Mesodermal cell (in vitro differentiated cells): ENCODE measurements around the gene SLC44A1.

Source experiments
- H3K27ac ChIP-seq: 2 replicates; pipeline ENCODE4 v1.7.0; 2013; ENCODE audit warnings: mild to moderate bottlenecking, low read depth, low read length, moderate library complexity; ENCODE audit not compliant: severe bottlenecking
- H3K36me3 ChIP-seq: 2 replicates; pipeline ENCODE4 v1.7.1; 2013; ENCODE audit warnings: mild to moderate bottlenecking, low read length, moderate library complexity; ENCODE audit not compliant: control insufficient read depth, insufficient read depth
- H3K4me1 ChIP-seq: one replicate; pipeline ENCODE4 v1.7.1; 2013; ENCODE audit warnings: mild to moderate bottlenecking, low read length; ENCODE audit not compliant: insufficient read depth, control insufficient read depth, poor library complexity, severe bottlenecking
- H3K4me3 ChIP-seq: 2 replicates; pipeline ENCODE4 v1.7.0; 2013; ENCODE audit warnings: low read length, control low read depth, mild to moderate bottlenecking; ENCODE audit not compliant: insufficient read depth, poor library complexity, severe bottlenecking; ENCODE audit errors: extremely low read depth
- H3K9me3 ChIP-seq: 2 replicates; pipeline ENCODE4 v1.7.1; 2013; ENCODE audit warnings: mild to moderate bottlenecking, low read length, moderate library complexity; ENCODE audit not compliant: control insufficient read depth
- WGBS, 2 experiments: methylation state at CpG; one replicate each; pipeline ENCODE4 v1.1.5; 2013; ENCODE audit warnings: missing lambda C conversion rate in 2 of 2; ENCODE audit not compliant: insufficient coverage in 2 of 2; 5-methylcytosine and 5-hydroxymethylcytosine counted together

Gene SLC44A1

GRCh38 chr9:105286098-105286497 is 41.6 kb downstream of the SLC44A1 start:
- Histone ChIP-seq H3K4me3 (no peak overlapping the region), H3K9me3 (no peaks in the 10 kb centered on the region), H3K27ac (no peak overlapping the region), H3K36me3 (no peaks in the 10 kb centered on the region), H3K4me1 (peaks cover 19% of the 10 kb centered on the region)
- 94 to 100% methylated on average over 1 to 3 of the region's 4 CpGs for WGBS, 2 experiments

DNA sequence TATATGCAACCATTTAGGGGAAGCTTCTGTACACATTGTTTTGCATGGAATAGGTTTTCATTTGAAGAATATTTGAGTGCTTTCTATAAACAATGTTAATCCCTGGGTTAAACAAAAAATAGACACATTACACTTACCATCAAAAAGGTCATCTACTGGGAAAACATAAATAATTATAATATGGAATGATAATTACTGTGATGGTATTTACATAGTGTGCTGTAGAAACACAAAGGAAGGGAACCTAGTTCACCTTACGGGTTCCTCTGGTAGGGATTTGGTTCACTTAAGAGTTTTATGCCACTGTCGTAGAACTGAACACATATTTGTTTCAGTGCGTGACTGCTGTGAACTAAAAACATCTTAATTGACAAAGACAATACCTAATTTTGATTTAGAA is 44.9 kb downstream of the SLC44A1 start:
- H3K4me1 ChIP-seq = peaks cover 41% of the 10 kb centered on the region
- no peaks in the 10 kb centered on the region for H3K36me3 ChIP-seq
- H3K9me3 ChIP-seq = no peaks in the 10 kb centered on the region
- no peak overlapping the region for H3K27ac ChIP-seq
- 83 to 94% methylated on average over 1 to 2 of the region's 3 CpGs for WGBS, 2 experiments
- H3K4me3 ChIP-seq = no peak overlapping the region

GRCh38 chr9:105290418-105290817 is 46.0 kb downstream of the SLC44A1 start:
- Histone ChIP-seq H3K27ac (no peak overlapping the region), H3K36me3 (no peaks in the 10 kb centered on the region), H3K4me3 (no peak overlapping the region), H3K4me1 (peaks cover 52% of the 10 kb centered on the region), H3K9me3 (no peaks in the 10 kb centered on the region)
- 88% methylated on average over 1 of the region's 1 CpG; no CpG with 5 or more reads in 1 of the 2 experiments for WGBS, 2 experiments

- Histone ChIP-seq H3K36me3 (no peaks in the 10 kb centered on the region), H3K27ac (peak overlapping the region; percentile 48), H3K4me3 (no peak overlapping the region), H3K9me3 (no peaks in the 10 kb centered on the region), H3K4me1 (peaks cover 57% of the 10 kb centered on the region)
- 100% methylated on average over 1 of the region's 1 CpG; no CpG with 5 or more reads in 1 of the 2 experiments for WGBS, 2 experiments
Observed at GRCh38 chr9:105290954-105291353, 46.5 kb downstream of the SLC44A1 start.

GRCh38 chr9:105291422-105291859 is 47.0 kb downstream of the SLC44A1 start:
- H3K4me1 ChIP-seq = peaks cover 62% of the 10 kb centered on the region
- H3K36me3 ChIP-seq = no peaks in the 10 kb centered on the region
- WGBS, 2 experiments = no CpG with 5 or more reads among the region's 1 CpG
- H3K9me3 ChIP-seq = no peaks in the 10 kb centered on the region
- peak overlapping the region; percentile 48 for H3K27ac ChIP-seq
- no peak overlapping the region for H3K4me3 ChIP-seq

- peak overlapping the region; percentile 31 for H3K27ac ChIP-seq
- H3K4me3 ChIP-seq = no peak overlapping the region
- H3K9me3 ChIP-seq = no peaks in the 10 kb centered on the region
- no peaks in the 10 kb centered on the region for H3K36me3 ChIP-seq
- H3K4me1 ChIP-seq = peaks cover 67% of the 10 kb centered on the region
- WGBS, 2 experiments = 33 to 67% methylated on average over 1 of the region's 2 CpGs
Observed at GRCh38 chr9:105291938-105292337, 47.5 kb downstream of the SLC44A1 start.

DNA sequence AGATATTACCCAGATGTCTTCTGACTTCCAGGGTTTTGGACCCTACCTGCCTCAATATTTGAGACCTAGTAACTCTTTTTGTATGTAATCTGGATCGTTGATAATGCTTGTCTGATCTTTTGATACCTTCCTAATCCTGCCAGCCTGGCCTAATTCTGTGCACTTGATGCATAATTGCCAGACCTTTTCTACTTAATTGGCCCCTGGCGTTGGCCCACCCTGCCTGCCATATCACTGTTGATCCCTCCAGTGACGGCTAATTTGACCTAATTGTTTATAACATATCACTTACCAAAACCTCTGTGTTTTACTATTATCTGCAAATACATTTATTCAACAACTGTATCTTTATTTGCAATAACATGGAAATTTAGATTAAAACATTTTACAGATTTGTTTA is 49.0 kb downstream of the SLC44A1 start:
- peak overlapping the region; percentile 98 for H3K27ac ChIP-seq
- no peaks in the 10 kb centered on the region for H3K36me3 ChIP-seq
- no peak overlapping the region for H3K4me3 ChIP-seq
- H3K9me3 ChIP-seq = no peaks in the 10 kb centered on the region
- H3K4me1 ChIP-seq = peaks cover 77% of the 10 kb centered on the region
- WGBS, 2 experiments = 89 to 100% methylated on average over 1 to 2 of the region's 3 CpGs

- Histone ChIP-seq H3K4me1 (peaks cover 91% of the 10 kb centered on the region), H3K36me3 (peaks cover 2% of the 10 kb centered on the region), H3K27ac (peak overlapping the region; percentile 98), H3K9me3 (no peaks in the 10 kb centered on the region), H3K4me3 (no peak overlapping the region)
- 33 to 38% methylated on average over 1 of the region's 2 CpGs for WGBS, 2 experiments
Observed at GRCh38 chr9:105295201-105295550, 50.7 kb downstream of the SLC44A1 start.

GRCh38 chr9:105295986-105296385 is 51.5 kb downstream of the SLC44A1 start:
- 29 to 58% methylated on average over 1 to 2 of the region's 4 CpGs for WGBS, 2 experiments
- Histone ChIP-seq H3K4me1 (peaks cover 91% of the 10 kb centered on the region), H3K9me3 (no peaks in the 10 kb centered on the region), H3K27ac (peak overlapping the region; percentile 98), H3K4me3 (no peak overlapping the region), H3K36me3 (peaks cover 4% of the 10 kb centered on the region)

DNA sequence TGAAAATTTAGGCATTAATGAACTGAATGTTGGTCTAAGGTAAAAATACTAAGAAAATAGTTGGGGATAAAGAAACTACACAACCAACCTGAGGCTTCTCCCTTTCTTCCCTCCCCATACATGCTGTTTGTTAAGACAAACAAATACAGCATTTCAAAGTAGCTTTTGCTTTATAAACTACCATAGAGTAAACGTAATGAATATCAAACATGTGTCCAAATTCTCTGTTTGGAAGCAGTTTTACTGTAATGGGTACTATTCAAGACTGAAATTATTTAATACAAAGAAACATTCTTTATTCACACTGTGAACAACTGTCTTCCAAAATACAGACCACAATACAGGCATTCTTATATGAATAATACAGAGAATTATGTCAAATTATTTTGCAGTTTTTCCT is 52.0 kb downstream of the SLC44A1 start:
- peaks cover 89% of the 10 kb centered on the region for H3K4me1 ChIP-seq
- no peak overlapping the region for H3K4me3 ChIP-seq
- peaks cover 4% of the 10 kb centered on the region for H3K36me3 ChIP-seq
- no CpG with 5 or more reads among the region's 1 CpG for WGBS, 2 experiments
- H3K9me3 ChIP-seq = no peaks in the 10 kb centered on the region
- peak overlapping the region; percentile 98 for H3K27ac ChIP-seq

GRCh38 chr9:105296877-105297287 is 52.4 kb downstream of the SLC44A1 start:
- Histone ChIP-seq H3K4me3 (no peak overlapping the region), H3K27ac (peak overlapping the region; percentile 98), H3K36me3 (peaks cover 4% of the 10 kb centered on the region), H3K9me3 (no peaks in the 10 kb centered on the region), H3K4me1 (peaks cover 84% of the 10 kb centered on the region)
- 83 to 100% methylated on average over 1 of the region's 2 CpGs for WGBS, 2 experiments
